ENCODE results near the gene PRR3. TPM values are rescaled to one million over a fixed set of nuclear protein-coding genes. Genes with fewer than 3 reads are reported as not detected.

Gene PRR3
- total RNA-seq, 4 donors from 2014 or later, result 0.75 to 1.6 (median 1.3) TPM

GRCh38 chr6:30530014-30530413, 27.1 kb upstream of the PRR3 start:
- Histone ChIP-seq H3K4me3 (no peak overlapping the region), H3K27me3 (peaks cover 0 to 3% (median 0%) of the 10 kb centered on the region in 3 donors), H3K27ac (peak overlapping the region in 1 of 4 donors; percentile 3), H3K36me3 (no peaks in the 10 kb centered on the region), H3K9me3 (no peaks in the 10 kb centered on the region), H3K4me1 (no peaks in the 10 kb centered on the region)
- DNase-seq, result no peak
- intact Hi-C loops (cut with DNase I; ENCODE audit: low total_unique reads) (loop anchor here (2.0 kb wide), 1 partner anchor 41 kb away; the partner anchor contains the start of gene HLA-E), in situ Hi-C loops (cut with MboI; ENCODE audit: low sequenced_read_pairs in 4 of 4) (loop anchor here in 3 of 4 donors (5.0 to 25.0 kb wide), 3 partner anchors 45 to 557 kb away; partner anchors contain the start of gene HLA-E (in 1 of the 3))
- ATAC-seq, result no peak
- TF ChIP-seq CTCF (IDR thresholded peaks at IDR 0.05 in 4 of 5, conservative IDR thresholded peaks at IDR 0.05 in 1 of 5), result no peak
- TF ChIP-seq POLR2A (IDR thresholded peaks at IDR 0.05), result no peak

DNA sequence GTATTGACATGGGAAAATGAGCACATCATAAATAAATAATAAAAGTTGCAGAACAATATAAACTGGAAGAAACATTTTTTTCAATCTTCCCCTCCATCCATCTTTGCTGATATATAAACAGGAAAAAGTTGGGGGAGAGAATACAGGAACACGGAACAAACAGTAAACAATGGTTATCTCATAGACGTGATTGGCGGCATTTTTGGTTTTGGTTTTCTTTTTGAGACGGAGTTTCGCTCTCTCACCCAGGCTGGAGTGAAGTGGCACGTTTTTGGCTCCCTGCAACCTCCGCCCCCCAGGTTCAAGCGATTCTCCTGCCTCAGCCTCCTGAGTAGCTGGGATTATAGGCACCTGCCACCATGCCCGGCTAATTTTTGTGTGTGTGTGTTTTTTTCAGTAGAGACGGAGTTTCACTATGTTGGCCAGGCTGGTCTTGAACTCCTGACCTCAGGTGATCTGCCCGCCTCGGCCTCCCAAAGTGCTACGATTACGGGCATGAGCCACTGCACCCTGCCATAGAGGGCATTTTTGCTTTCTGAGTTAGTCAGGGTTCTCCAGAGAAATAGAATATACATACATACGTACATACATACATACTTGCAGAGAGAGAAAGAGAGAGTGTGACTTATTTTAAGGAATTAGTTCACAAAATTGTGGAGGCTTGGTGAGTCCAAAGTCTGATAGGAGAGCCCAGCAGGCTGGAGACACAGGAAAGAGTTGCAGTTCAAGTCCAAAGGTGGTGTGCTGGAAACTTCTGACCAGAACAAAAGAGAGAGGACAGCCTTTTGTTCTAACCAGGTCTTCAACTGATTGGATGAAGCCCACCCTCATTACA, 23.4 kb upstream of the PRR3 start:
- Histone ChIP-seq H3K36me3 (no peaks in the 10 kb centered on the region), H3K4me1 (no peaks in the 10 kb centered on the region), H3K4me3 (no peak overlapping the region), H3K9me3 (no peaks in the 10 kb centered on the region), H3K27me3 (no peaks in the 10 kb centered on the region), H3K27ac (peak overlapping the region in 2 of 4 donors; percentile 48 to 52)
- TF ChIP-seq POLR2A (IDR thresholded peaks at IDR 0.05) (no peak), CTCF (IDR thresholded peaks at IDR 0.05 in 4 of 5, conservative IDR thresholded peaks at IDR 0.05 in 1 of 5) (no peak)
- ATAC-seq (no peak), DNase-seq (no peak)
- intact Hi-C loops (cut with DNase I; ENCODE audit: low total_unique reads), result no loop called here
- in situ Hi-C loops (cut with MboI; ENCODE audit: low sequenced_read_pairs in 4 of 4), result loop anchor here in 3 of 4 donors (5.0 to 25.0 kb wide), 3 partner anchors 49 to 554 kb away; partner anchors contain the start of gene HLA-E (in 1 of the 3)

GRCh38 chr6:30537931-30538330, 19.2 kb upstream of the PRR3 start:
- peaks cover 5 to 8% of the 10 kb centered on the region in 2 donors for H3K4me1 ChIP-seq
- H3K27me3 ChIP-seq, result no peaks in the 10 kb centered on the region
- DNase-seq, result no peak
- no peaks in the 10 kb centered on the region for H3K36me3 ChIP-seq
- in situ Hi-C loops (cut with MboI; ENCODE audit: low sequenced_read_pairs in 4 of 4), result loop anchor here in 3 of 4 donors (10.0 to 25.0 kb wide), 2 partner anchors 53 to 549 kb away; partner anchors contain the start of gene HLA-E (in 1 of the 3)
- ATAC-seq, result no peak
- H3K9me3 ChIP-seq, result no peaks in the 10 kb centered on the region
- H3K27ac ChIP-seq, result no peak overlapping the region
- H3K4me3 ChIP-seq, result no peak overlapping the region
- intact Hi-C loops (cut with DNase I; ENCODE audit: low total_unique reads), result no loop called here
- TF ChIP-seq POLR2A (IDR thresholded peaks at IDR 0.05) (no peak), CTCF (IDR thresholded peaks at IDR 0.05 in 4 of 5, conservative IDR thresholded peaks at IDR 0.05 in 1 of 5) (no peak)

GRCh38 chr6:30541515-30542403, 15.3 kb upstream of the PRR3 start:
- ATAC-seq (peak; percentile 78 to 90), DNase-seq (peak; percentile 45 to 64)
- Histone ChIP-seq H3K27ac (peak overlapping the region in 3 of 4 donors; percentile 48 to 59 (median 53)), H3K9me3 (no peaks in the 10 kb centered on the region), H3K4me1 (peaks cover 5 to 13% of the 10 kb centered on the region in 2 donors), H3K36me3 (peaks cover 0 to 5% of the 10 kb centered on the region in 2 donors), H3K4me3 (peak overlapping the region; percentile 36 to 52 (median 40)), H3K27me3 (no peaks in the 10 kb centered on the region)
- in situ Hi-C loops (cut with MboI; ENCODE audit: low sequenced_read_pairs in 4 of 4), result loop anchor here in 2 of 4 donors (5.0 to 25.0 kb wide), 2 partner anchors 59 to 546 kb away; no protein-coding TSS in a partner anchor
- intact Hi-C loops (cut with DNase I; ENCODE audit: low total_unique reads), result loop anchor here (2.0 to 5.0 kb wide), 5 partner anchors 54 to 546 kb away; partner anchors contain the start of genes DHX16 and HLA-E
- TF ChIP-seq CTCF (IDR thresholded peaks at IDR 0.05 in 4 of 5, conservative IDR thresholded peaks at IDR 0.05 in 1 of 5), result peak; percentile 84 to 97 (median 93)
- TF ChIP-seq POLR2A (IDR thresholded peaks at IDR 0.05), result peak in 1 of 2 donors; percentile 39

Data from gastrocnemius medialis (tissue), 4 donors.